ENCODE measurements around the gene PHLPP1. TPM values are rescaled to one million over a fixed set of nuclear protein-coding genes. Genes with fewer than 3 reads are reported as not detected.

PHLPP1 gene
- total and polyA plus RNA-seq, 2 of the 4 experiments (the other 2 are of a cell fraction), result 3.3 to 3.6 TPM

- ChIA-PET CTCF (interaction anchor here (0.5 kb wide), 1 partner anchor 301 kb away, joined by 3 read pairs; no protein-coding TSS in a partner anchor), POLR2A (ENCODE audit: unreplicated experiment) (no interaction called here)
- no peaks in the 10 kb centered on the region for H3K79me1 ChIP-seq (ENCODE audit: low read depth in 1 of 2, low read length in 2 of 2)
- dilution Hi-C loops (cut with HindIII; ENCODE audit: low sequenced_read_pairs, unreplicated experiment), result no loop called here
- BruUV-seq (replicated peaks), result no TSS peak
- in situ Hi-C loops (cut with MboI; ENCODE audit: low sequenced_read_pairs), result no loop called here
- no peak overlapping the region for H3K4me3 ChIP-seq (ENCODE audit: insufficient read depth, low read depth, low read length)
- H3K23ac ChIP-seq (ENCODE audit: low read depth, low read length), result no peak overlapping the region
- no peak overlapping the region for H2AFZ ChIP-seq (replicated peaks; ENCODE audit: low read length, poor library complexity)
- 81% methylated on average over 6 of the region's 26 CpGs; no CpG with 5 or more reads in 1 of the 2 experiments for WGBS, 2 experiments (ENCODE audit: extremely low coverage in 2 of 2, insufficient read length in 1 of 2)
- no peak for ATAC-seq (ENCODE audit: low read depth)
- no peak overlapping the region for H2BK120ac ChIP-seq (ENCODE audit: low read depth, low read length)
- no peak overlapping the region for H2BK15ac ChIP-seq (ENCODE audit: low read depth, low read length)
- intact Hi-C loops (cut with micrococcal nuclease), result no loop called here
- H2BK5ac ChIP-seq (ENCODE audit: low read depth, low read length, poor library complexity, severe bottlenecking), result no peak overlapping the region
- H4K8ac ChIP-seq (ENCODE audit: low read depth in 2 of 2, low read length in 2 of 2), result no peak overlapping the region
- no peak overlapping the region for H3K4ac ChIP-seq (ENCODE audit: low read depth, low read length)
- H3K18ac ChIP-seq (ENCODE audit: low read depth, low read length), result no peak overlapping the region
- no peak overlapping the region for H3K27ac ChIP-seq (ENCODE audit: insufficient read depth, low read length)
- no peak overlapping the region for H3K14ac ChIP-seq (replicated peaks; ENCODE audit: low read depth, low read length)
- no peak overlapping the region for H3K9ac ChIP-seq (ENCODE audit: low read depth, low read length)
- no peaks in the 10 kb centered on the region for H3K9me3 ChIP-seq (ENCODE audit: control insufficient read depth, insufficient read depth, low read length)
- H3K27me3 ChIP-seq (ENCODE audit: control insufficient read depth, insufficient read depth, low read length), result peaks cover 16% of the 10 kb centered on the region
- H3K56ac ChIP-seq (ENCODE audit: extremely low read depth, insufficient read depth, low read length), result no peak overlapping the region
- no peaks in the 10 kb centered on the region for H3K36me3 ChIP-seq (ENCODE audit: control insufficient read depth, insufficient read depth, low read length)
- H4K20me1 ChIP-seq (ENCODE audit: insufficient read depth, low read length), result no peaks in the 10 kb centered on the region
- TF ChIP-seq CEBPB (IDR thresholded peaks at IDR 0.05; ENCODE audit: low read depth, low read length) (no peak), POLR2A (IDR thresholded peaks at IDR 0.05; ENCODE audit: low read depth, low read length) (no peak), CTCF (conservative IDR thresholded peaks at IDR 0.05; ENCODE audit: low read depth, low read length) (peak; percentile 24), BHLHE40 (IDR thresholded peaks at IDR 0.05; ENCODE audit: low read depth, low read length) (no peak), RAD21 (IDR thresholded peaks at IDR 0.05; ENCODE audit: low read length) (no peak), CHD1 (IDR thresholded peaks at IDR 0.05; ENCODE audit: low read depth, low read length) (no peak), USF2 (IDR thresholded peaks at IDR 0.05; ENCODE audit: low read depth, low read length) (no peak)
- no peak overlapping the region for H3K4me2 ChIP-seq (ENCODE audit: low read depth, low read length)
- no peak for DNase-seq
- no peak overlapping the region for H4K91ac ChIP-seq (ENCODE audit: insufficient read depth, low read depth, low read length)
- H2AK5ac ChIP-seq (ENCODE audit: low read depth, low read length), result no peak overlapping the region
- H4K5ac ChIP-seq (ENCODE audit: low read depth, low read length), result no peak overlapping the region
- H3K4me1 ChIP-seq (ENCODE audit: control insufficient read depth, insufficient read depth, low read length), result no peaks in the 10 kb centered on the region
- no peak overlapping the region for H2BK20ac ChIP-seq (ENCODE audit: low read depth, low read length)
- no peak overlapping the region for H2AK9ac ChIP-seq (replicated peaks; ENCODE audit: low read depth, low read length, poor library complexity)
- H3K9me1 ChIP-seq (ENCODE audit: insufficient read depth, low read length), result no peaks in the 10 kb centered on the region
Measured at GRCh38 chr18:63022429-63023022, 307.2 kb downstream of the PHLPP1 start.

Measured in IMR-90 (cell line).